Superior temporal gyrus (tissue), 1 donor: Measurements from ENCODE around the gene ACMSD.
A peak's percentile ranks its signal among the peaks of the same experiment; 100 is the strongest.
"Not testable (repeated sequence)": the region's sequence is repeated elsewhere in the genome, so short reads cannot be mapped to it uniquely, and the experiment has no call there.

ENCODE experiments used
- DNase-seq: peaks from one replicate; pipeline ENCODE4 v3.0.0-alpha.2; 2016; ENCODE audit errors: extremely low spot score

ACMSD gene

DNA sequence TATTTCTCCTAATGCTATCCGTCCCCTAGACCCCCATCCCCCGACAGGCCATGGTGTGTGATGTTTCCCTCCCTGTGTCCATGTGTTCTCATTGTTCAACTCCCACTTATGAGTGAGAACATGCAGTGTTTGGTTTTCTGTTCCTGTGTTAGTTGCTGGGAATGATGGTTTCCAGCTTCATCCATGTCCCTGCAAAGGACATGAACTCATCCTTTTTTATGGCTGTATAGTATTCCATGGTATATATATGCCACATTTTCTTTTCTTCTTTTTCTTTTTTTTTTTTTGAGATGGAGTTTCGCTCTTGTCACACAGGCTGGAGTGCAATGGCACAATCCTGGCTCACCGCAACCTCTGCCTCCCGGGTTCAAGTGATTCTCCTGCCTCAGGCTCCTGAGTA lies 9.2 kb downstream of the ACMSD start:
- DNase-seq, result not testable (repeated sequence)

- no peak for DNase-seq
These were observed 14.1 kb downstream of the ACMSD start for GRCh38 chr2:134852518-134852917.

DNA sequence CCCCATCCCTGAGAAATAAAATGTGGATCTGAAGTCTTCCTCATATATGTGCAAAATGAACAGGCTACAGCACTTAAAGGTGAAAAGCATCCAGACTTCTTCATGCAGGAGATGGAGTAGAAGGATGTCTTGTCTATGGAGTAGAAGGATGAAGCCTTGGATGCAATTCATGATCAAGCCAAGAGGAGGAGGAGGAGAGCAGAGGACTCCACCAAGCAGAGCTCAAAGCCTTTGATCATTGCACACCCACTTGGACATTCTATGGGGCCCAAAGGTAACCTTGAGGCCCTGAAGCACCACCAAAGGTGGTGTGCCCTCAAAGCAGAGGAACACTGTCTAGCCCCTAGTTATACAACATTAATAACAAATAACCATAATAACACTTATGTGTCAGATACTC lies 17.3 kb downstream of the ACMSD start:
- no peak for DNase-seq

DNA sequence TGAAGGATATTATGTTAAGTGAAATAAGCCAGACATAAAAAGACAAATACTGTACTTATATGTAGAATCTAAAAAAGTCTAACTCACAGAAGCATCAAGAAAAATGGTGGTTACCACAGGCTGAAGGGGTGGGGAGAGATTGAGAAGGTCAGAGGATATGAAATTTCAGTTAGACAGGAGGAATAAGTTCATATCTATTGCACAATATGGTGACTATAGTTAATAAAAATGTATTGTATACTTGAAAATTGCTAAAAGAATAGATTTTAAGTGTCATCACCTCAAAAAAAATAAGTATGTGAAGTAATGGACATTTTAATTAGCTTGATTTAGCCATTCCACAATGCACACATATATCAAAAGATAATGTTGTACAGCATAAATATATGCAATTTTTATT lies 19.8 kb downstream of the ACMSD start:
- DNase-seq, result no peak

DNA sequence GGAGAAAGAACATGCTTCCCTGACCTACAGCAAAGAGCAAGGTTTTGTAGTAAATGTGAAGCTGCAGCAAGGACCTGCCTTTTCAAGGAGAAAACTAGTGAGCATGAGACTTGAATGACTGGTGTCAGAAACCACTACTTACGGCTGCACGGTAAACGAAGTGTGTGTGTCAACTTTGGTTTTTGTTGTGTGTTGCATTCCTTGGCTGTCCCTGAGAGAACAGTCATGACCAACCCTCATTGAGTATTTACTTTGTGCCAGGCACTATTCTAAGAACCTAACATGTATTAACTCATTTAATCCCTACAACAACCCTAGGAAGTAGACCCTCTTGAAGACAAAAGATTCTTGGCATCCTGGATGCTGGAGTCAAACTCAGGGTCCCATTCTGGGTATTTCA lies 22.8 kb downstream of the ACMSD start:
- no peak for DNase-seq

- DNase-seq, result no peak
These were observed 23.7 kb downstream of the ACMSD start for GRCh38 chr2:134862069-134862468.

- no peak for DNase-seq
These were observed 24.3 kb downstream of the ACMSD start for GRCh38 chr2:134862674-134863073.

DNA sequence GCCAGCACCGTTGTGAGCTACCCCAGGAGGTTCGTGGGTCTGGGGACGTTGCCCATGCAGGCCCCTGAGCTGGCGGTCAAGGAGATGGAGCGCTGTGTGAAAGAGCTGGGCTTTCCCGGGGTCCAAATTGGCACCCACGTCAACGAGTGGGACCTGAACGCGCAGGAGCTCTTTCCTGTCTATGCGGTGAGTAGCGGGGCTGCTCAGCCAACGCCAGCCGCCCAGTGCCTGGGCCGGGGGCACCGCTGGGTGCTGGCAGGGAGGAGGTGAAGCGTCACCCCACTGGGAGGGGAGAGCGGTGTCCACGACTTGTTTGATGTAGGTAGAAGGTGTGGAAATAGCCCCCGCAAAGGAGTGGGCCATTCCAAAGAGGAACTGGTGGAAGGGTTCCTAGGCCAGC lies 25.0 kb downstream of the ACMSD start:
- no peak for DNase-seq

DNA sequence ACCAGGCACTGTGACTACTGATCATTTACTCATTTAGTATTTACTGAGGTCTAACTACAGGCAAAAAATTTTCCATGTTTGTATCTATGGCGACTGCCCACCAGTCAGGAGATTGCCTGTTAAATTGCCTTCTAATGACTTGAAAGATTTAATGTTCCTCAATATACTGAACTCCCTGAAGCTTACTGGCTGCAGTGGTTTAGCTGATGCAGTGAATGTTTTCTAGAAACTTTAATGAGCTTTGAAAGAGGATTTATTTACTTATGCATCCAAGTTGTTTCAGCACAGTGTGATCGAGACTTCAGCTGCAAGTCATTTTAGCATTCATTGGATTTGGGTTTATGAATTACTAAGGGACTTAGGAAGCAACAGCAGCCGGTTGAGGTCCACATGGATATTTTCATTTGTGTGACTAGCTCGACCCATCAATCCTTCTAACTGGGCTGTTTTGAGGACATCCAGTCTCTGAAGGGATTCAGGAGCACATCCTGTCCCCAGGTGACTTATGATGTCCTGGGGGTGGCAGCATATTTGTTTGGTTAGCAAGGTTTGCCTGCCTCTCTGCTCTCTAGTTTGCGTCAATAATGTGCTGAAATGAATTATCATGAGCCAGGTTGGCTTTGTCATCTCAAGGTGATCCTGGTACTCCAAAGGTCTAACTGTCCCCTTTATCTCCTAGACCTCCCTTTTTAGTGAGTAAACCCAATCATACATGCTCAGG lies 26.8 kb downstream of the ACMSD start:
- DNase-seq, result no peak

- no peak for DNase-seq
These were observed 28.2 kb downstream of the ACMSD start for GRCh38 chr2:134866498-134867099.

- no peak for DNase-seq
These were observed 31.7 kb downstream of the ACMSD start for GRCh38 chr2:134869946-134870736.

DNA sequence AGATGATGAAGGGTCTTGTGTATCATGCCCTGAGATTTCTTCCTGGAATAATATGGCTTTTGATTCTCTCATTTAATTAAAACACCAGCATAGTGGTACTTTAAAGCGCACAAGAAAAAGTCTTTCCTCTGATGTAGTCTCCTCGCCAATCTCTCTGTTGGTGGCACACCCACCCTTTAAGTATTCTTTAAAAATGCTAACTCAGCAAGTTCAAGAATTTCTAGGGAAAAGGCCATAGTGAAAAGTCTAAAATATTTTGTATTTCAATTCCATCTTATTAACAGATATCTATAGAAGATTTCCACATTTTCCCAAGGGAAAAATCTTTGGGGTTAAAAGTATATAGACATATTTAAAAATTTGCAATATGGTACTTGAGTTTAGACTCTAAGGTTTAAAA lies 34.7 kb downstream of the ACMSD start:
- no peak for DNase-seq

DNA sequence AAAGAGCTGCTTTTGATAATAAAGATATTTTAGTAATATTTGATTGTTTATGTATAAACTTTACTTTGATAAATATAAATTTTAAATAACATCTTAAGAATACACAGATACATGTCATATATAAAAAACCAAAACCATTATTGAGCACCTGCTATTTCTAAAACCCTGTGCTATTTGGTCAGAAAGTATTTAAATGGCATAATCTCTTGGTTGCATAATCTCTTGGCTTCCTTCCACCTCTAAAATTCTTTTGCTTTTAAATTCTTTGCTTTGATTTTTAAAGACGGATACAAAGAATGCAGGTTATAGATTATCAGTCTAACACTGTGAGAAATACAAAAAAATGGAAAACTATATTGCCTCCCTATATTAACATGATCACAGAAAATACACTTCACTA lies 36.9 kb downstream of the ACMSD start:
- no peak for DNase-seq

GRCh38 chr2:134882773-134883172 lies 44.4 kb downstream of the ACMSD start:
- no peak for DNase-seq

DNA sequence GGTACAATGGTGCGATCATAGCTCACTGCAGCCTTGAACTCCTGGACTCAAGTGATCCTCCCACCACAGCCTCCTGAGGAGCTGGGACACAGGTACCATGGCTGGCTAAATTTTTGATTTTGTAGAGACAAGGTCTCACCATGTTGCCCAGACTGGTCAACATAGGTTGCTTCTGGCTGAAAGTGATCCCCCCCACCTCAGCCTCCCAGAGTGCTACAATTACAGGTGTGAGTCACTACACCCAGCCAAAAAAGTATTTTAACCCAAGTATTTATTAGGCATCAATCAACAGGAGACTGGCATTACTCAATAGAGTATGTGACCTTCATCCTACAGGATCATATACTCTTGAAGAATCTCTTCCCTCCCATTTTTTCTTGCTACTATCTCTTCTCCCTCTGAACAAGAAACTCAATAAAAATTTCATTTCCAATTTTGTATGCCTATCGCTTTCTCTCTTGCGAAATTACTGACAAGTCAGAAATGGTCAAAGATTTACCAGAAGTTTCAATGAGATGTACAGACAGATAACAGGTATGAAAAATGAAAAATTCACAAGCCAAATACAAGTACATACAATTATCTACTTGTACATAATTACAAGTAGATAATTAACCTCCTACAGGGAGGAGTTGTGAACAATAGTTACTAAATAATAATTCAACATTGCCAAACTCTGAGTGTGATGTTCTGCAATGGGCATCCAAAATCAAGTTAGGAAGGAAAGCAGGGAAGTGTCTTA lies 45.3 kb downstream of the ACMSD start:
- no peak for DNase-seq

GRCh38 chr2:134884435-134884834 lies 46.0 kb downstream of the ACMSD start:
- DNase-seq, result no peak

- DNase-seq, result no peak
These were observed 54.0 kb downstream of the ACMSD start for GRCh38 chr2:134892282-134893035.

DNA sequence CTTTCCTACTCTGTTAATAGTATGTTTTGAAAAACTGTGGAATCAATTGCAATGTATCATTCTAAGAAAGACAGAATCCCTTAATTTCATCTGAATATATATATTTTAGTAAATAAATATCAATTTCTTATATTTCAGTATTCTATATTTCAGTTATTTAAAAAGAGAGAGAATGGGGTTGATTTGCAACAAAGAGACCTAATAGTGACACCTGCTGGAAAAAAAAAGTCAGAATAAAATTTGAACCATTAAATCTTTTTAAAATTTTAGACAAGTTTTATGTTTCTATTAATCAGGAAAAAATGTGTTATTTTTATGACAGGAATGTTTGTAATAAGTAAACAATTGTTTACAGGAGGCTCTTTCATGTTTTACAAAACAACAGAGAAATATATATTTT lies 59.5 kb downstream of the ACMSD start:
- peak; percentile 52 for DNase-seq

DNA sequence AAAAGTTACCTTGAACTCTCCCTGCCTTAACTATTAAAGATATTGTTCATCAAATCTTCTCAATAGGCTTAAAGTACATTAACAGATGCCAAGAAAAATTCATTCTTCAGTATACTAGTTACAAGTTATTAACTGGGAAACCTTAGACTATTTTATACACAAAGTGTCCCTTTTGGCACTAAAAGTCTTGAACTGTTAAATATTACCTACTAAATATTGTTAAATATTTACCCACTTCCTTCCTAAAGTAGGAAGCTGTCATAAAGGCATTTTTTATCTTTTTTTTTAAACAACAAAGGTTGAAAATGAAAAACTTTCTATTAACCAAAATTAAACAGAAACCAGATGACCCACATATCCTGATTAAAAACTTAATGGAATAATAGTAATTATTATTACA lies 60.8 kb downstream of the ACMSD start:
- no peak for DNase-seq

DNA sequence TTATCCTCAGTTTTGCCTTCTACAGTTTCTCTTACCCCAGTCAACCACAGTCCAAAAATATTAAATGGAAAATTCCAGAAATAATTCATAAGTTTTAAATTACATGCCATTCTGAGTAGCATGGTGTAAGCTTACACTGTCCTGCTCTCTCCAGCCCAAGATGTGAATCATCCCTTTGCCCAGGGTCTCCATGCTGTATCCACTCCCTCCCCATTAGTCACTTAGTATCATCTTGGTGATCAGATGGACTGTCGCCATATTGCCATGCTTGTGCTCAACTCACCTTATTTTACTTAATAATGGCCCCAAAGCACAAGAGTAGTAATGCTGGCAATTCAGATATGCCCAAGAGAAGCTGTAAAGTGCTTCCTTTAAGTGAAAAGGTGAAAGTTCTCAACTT lies 61.7 kb downstream of the ACMSD start:
- no peak for DNase-seq

GRCh38 chr2:134903701-134904100 lies 65.3 kb downstream of the ACMSD start:
- not testable (repeated sequence) for DNase-seq

- DNase-seq, result no peak
These were observed 66.8 kb downstream of the ACMSD start for GRCh38 chr2:134905168-134905567.
